ENCODE results near the gene TMEM219. TPM values are rescaled to one million over a fixed set of nuclear protein-coding genes. Genes with fewer than 3 reads are reported as not detected.
"Not testable (repeated sequence)": the region's sequence is repeated elsewhere in the genome, so short reads cannot be mapped to it uniquely, and the experiment has no call there.

The TMEM219 gene
- total and polyA plus RNA-seq, 2 experiments from 2014 or later, result 106 to 189 TPM

DNA sequence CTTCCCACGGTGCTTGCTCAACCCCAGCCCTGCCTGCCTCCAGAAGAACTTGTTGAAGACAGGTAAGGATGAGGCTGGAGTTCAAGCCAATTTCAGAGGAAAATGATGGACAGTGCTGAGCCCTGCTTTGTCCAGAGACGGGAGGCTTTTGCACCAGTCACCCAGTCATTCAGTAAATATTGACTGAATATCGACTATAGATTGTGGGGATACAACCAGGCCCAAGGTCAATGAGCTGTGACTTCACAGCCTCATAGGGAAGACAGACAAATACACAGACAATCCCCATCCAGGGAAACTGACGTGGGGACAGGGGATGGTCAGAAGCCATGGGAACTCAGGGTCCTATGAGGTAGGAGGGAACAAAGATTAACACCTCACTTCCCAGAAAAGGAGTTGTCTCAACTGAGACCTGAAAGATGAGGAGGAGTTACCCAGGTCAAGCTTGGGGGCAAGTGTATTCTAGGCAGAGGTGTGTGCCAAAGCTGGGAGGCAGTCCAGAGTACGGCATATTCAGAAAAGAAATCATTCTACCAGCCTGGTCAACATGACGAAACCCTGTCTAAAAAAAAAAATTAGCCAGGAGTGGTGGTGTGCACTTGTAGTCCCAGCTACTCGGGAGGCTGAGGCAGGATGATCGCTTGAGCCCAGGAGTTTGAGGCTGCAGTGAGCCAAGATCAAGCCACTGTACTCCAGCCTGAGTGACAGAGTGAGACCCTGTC is 54.8 kb downstream of the TMEM219 start:
- Histone ChIP-seq H3K27ac (no peak overlapping the region), H2AFZ (no peak overlapping the region), H4K20me1 (ENCODE audit: insufficient read depth, poor library complexity, severe bottlenecking) (no peaks in the 10 kb centered on the region), H3K4me1 (ENCODE audit: insufficient read depth) (no peaks in the 10 kb centered on the region), H3K36me3 (replicated peaks; ENCODE audit: insufficient read depth, low read depth) (no peaks in the 10 kb centered on the region), H3K4me2 (no peak overlapping the region), H3K9me3 (ENCODE audit: low read depth) (no peaks in the 10 kb centered on the region), H3K27me3 (peaks cover 7% of the 10 kb centered on the region), H3K79me2 (no peaks in the 10 kb centered on the region), H3K9me2 (replicated peaks; ENCODE audit: insufficient read depth) (no peaks in the 10 kb centered on the region), H3K4me3 (no peak overlapping the region)
- TF ChIP-seq EZH2phosphoT487 (IDR thresholded peaks at IDR 0.05; ENCODE audit: low read depth, severe bottlenecking, unreplicated experiment) (no peak), EZH2 (IDR thresholded peaks at IDR 0.05; ENCODE audit: borderline replicate concordance) (no peak), CTCF (IDR thresholded peaks at IDR 0.05; ENCODE audit: poor library complexity) (no peak)
- no peak for DNase-seq (ENCODE audit: low spot score)
- whole genome bisulfite sequencing (ENCODE audit: low lambda C conversion rate, missing lambda C conversion rate), result 66% methylated on average over 8 of the region's 8 CpGs

DNA sequence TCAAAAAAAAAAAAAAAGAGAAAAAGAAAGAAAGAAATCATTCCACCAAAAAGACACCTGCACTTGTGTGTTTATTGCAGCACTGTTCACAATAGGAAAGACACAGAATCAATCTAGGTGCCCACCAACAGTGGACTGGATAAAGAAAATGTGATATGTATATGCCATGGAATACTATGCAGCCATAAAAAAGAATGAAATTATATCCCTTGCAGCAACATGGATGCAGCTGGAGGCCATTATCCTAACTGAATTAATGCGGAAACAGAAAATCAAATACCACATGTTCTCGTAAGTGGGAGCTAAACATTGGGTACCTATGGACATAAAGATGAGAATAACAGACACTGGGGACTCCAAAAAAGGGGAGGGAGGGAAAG is 55.4 kb downstream of the TMEM219 start:
- TF ChIP-seq EZH2 (IDR thresholded peaks at IDR 0.05; ENCODE audit: borderline replicate concordance), result no peak
- no peak for TF ChIP-seq EZH2phosphoT487 (IDR thresholded peaks at IDR 0.05; ENCODE audit: low read depth, severe bottlenecking, unreplicated experiment)
- no peak for TF ChIP-seq CTCF (IDR thresholded peaks at IDR 0.05; ENCODE audit: poor library complexity)
- 95% methylated on average over 2 of the region's 2 CpGs for WGBS (ENCODE audit: low lambda C conversion rate, missing lambda C conversion rate)
- Histone ChIP-seq H3K4me1 (ENCODE audit: insufficient read depth) (no peaks in the 10 kb centered on the region), H3K27me3 (peaks cover 1% of the 10 kb centered on the region), H3K79me2 (no peaks in the 10 kb centered on the region), H3K9me2 (replicated peaks; ENCODE audit: insufficient read depth) (no peaks in the 10 kb centered on the region), H3K4me3 (no peak overlapping the region), H4K20me1 (ENCODE audit: insufficient read depth, poor library complexity, severe bottlenecking) (no peaks in the 10 kb centered on the region), H3K36me3 (replicated peaks; ENCODE audit: insufficient read depth, low read depth) (no peaks in the 10 kb centered on the region), H3K9me3 (ENCODE audit: low read depth) (no peaks in the 10 kb centered on the region), H3K4me2 (no peak overlapping the region), H3K27ac (no peak overlapping the region), H2AFZ (no peak overlapping the region)
- no peak for DNase-seq (ENCODE audit: low spot score)

DNA sequence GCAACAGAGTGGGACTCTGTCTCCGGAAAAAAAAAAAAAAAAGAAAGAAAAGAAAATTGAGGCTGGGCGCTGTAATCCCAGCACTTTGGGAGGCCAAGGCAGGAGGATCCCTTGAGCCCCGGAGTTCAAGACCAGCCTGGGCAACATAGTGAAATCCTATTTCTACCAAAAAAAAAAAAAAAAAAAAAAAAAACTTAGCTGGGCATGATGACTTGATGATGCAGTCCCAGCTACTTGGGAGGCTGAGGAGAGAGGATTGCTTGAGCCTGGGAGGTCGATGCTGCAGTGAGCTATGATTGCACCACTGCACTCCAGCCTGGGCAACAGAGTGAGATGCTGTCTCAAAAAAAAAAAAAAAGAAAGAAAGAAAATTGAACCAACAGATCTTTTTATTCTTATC is 56.1 kb downstream of the TMEM219 start:
- not testable (repeated sequence) for H3K27ac ChIP-seq; H3K4me2 ChIP-seq; H3K4me3 ChIP-seq; DNase-seq (ENCODE audit: low spot score); H2AFZ ChIP-seq; H3K9me3 ChIP-seq (ENCODE audit: low read depth); H4K20me1 ChIP-seq (ENCODE audit: insufficient read depth, poor library complexity, severe bottlenecking); H3K79me2 ChIP-seq; H3K4me1 ChIP-seq (ENCODE audit: insufficient read depth); H3K36me3 ChIP-seq (replicated peaks; ENCODE audit: insufficient read depth, low read depth); H3K9me2 ChIP-seq (replicated peaks; ENCODE audit: insufficient read depth); H3K27me3 ChIP-seq
- 93% methylated on average over 4 of the region's 4 CpGs for WGBS (ENCODE audit: low lambda C conversion rate, missing lambda C conversion rate)

- no peak overlapping the region for H3K27ac ChIP-seq
- no peaks in the 10 kb centered on the region for H3K9me2 ChIP-seq (replicated peaks; ENCODE audit: insufficient read depth)
- H3K9me3 ChIP-seq (ENCODE audit: low read depth), result no peaks in the 10 kb centered on the region
- no peaks in the 10 kb centered on the region for H3K79me2 ChIP-seq
- H3K4me1 ChIP-seq (ENCODE audit: insufficient read depth), result no peaks in the 10 kb centered on the region
- H2AFZ ChIP-seq, result no peak overlapping the region
- no peak overlapping the region for H3K4me3 ChIP-seq
- H3K27me3 ChIP-seq, result no peaks in the 10 kb centered on the region
- H4K20me1 ChIP-seq (ENCODE audit: insufficient read depth, poor library complexity, severe bottlenecking), result no peaks in the 10 kb centered on the region
- no peaks in the 10 kb centered on the region for H3K36me3 ChIP-seq (replicated peaks; ENCODE audit: insufficient read depth, low read depth)
- H3K4me2 ChIP-seq, result no peak overlapping the region
- TF ChIP-seq CTCF (IDR thresholded peaks at IDR 0.05; ENCODE audit: poor library complexity) (no peak), EZH2 (IDR thresholded peaks at IDR 0.05; ENCODE audit: borderline replicate concordance) (no peak), EZH2phosphoT487 (IDR thresholded peaks at IDR 0.05; ENCODE audit: low read depth, severe bottlenecking, unreplicated experiment) (no peak)
- WGBS (ENCODE audit: low lambda C conversion rate, missing lambda C conversion rate), result 73% methylated on average over 4 of the region's 4 CpGs
- DNase-seq (ENCODE audit: low spot score), result no peak
Observed at GRCh38 chr16:30018731-30019158, 56.9 kb downstream of the TMEM219 start.

Other genes starting within 250 kb of the TMEM219 start
- gene C16orf54, start 216.1 kb upstream of the TMEM219 start, total RNA-seq, result 0.10 TPM in 1 of 2 replicates, not detected in the other
- gene C16orf54, start 216.1 kb upstream of the TMEM219 start, polyA plus RNA-seq, result 0.16 and 0.52 TPM in 2 replicates
- 2.1 and 3.0 TPM in 2 replicates for gene ZG16, start 183.8 kb upstream of the TMEM219 start, total RNA-seq
- gene ZG16, start 183.8 kb upstream of the TMEM219 start, polyA plus RNA-seq, result 1.9 and 2.7 TPM in 2 replicates
- gene KIF22, start 171.3 kb upstream of the TMEM219 start, total RNA-seq, result 42.6 and 43.3 TPM in 2 replicates
- gene KIF22, start 171.3 kb upstream of the TMEM219 start, polyA plus RNA-seq, result 42.5 and 44.5 TPM in 2 replicates
- gene MAZ, start 155.6 kb upstream of the TMEM219 start, total RNA-seq, result 123 and 132 TPM in 2 replicates
- 190 and 192 TPM in 2 replicates for gene MAZ, start 155.6 kb upstream of the TMEM219 start, polyA plus RNA-seq
- gene PRRT2, start 149.9 kb upstream of the TMEM219 start, total RNA-seq, result 7.0 and 8.0 TPM in 2 replicates
- 11.1 and 23.9 TPM in 2 replicates for gene PRRT2, start 149.9 kb upstream of the TMEM219 start, polyA plus RNA-seq
- gene PAGR1, start 145.9 kb upstream of the TMEM219 start, total RNA-seq, result 31.6 and 39.3 TPM in 2 replicates
- gene PAGR1, start 145.9 kb upstream of the TMEM219 start, polyA plus RNA-seq, result 48.5 and 53.4 TPM in 2 replicates
- gene MVP, start 141.6 kb upstream of the TMEM219 start, total RNA-seq, result 80.0 and 121 TPM in 2 replicates
- 140 and 146 TPM in 2 replicates for gene MVP, start 141.6 kb upstream of the TMEM219 start, polyA plus RNA-seq
- gene CDIPT, start 98.9 kb upstream of the TMEM219 start, total RNA-seq, result 94.1 and 97.1 TPM in 2 replicates
- gene CDIPT, start 98.9 kb upstream of the TMEM219 start, polyA plus RNA-seq, result 143 and 147 TPM in 2 replicates
- 18.0 and 36.1 TPM in 2 replicates for gene SEZ6L2, start 62.5 kb upstream of the TMEM219 start, total RNA-seq
- 39.9 and 45.8 TPM in 2 replicates for gene SEZ6L2, start 62.5 kb upstream of the TMEM219 start, polyA plus RNA-seq
- 12.6 and 18.6 TPM in 2 replicates for gene ASPHD1, start 61.6 kb upstream of the TMEM219 start, total RNA-seq
- 35.5 and 40.0 TPM in 2 replicates for gene ASPHD1, start 61.6 kb upstream of the TMEM219 start, polyA plus RNA-seq
- gene KCTD13, start 35.9 kb upstream of the TMEM219 start, total RNA-seq, result 5.3 and 14.3 TPM in 2 replicates
- gene KCTD13, start 35.9 kb upstream of the TMEM219 start, polyA plus RNA-seq, result 18.8 and 23.5 TPM in 2 replicates
- 28.0 and 33.4 TPM in 2 replicates for gene TAOK2, start 11.8 kb downstream of the TMEM219 start, total RNA-seq
- 24.3 and 24.5 TPM in 2 replicates for gene TAOK2, start 11.8 kb downstream of the TMEM219 start, polyA plus RNA-seq
- 10.6 and 12.4 TPM in 2 replicates for gene HIRIP3, start 33.5 kb downstream of the TMEM219 start, total RNA-seq
- 9.0 and 12.9 TPM in 2 replicates for gene HIRIP3, start 33.5 kb downstream of the TMEM219 start, polyA plus RNA-seq
- 61.2 and 99.9 TPM in 2 replicates for gene INO80E, start 34.2 kb downstream of the TMEM219 start, total RNA-seq
- gene INO80E, start 34.2 kb downstream of the TMEM219 start, polyA plus RNA-seq, result 14.0 and 17.6 TPM in 2 replicates
- 6.8 and 6.9 TPM in 2 replicates for gene DOC2A, start 48.9 kb downstream of the TMEM219 start, total RNA-seq
- gene DOC2A, start 48.9 kb downstream of the TMEM219 start, polyA plus RNA-seq, result 11.4 and 13.0 TPM in 2 replicates
- gene C16orf92, start 61.1 kb downstream of the TMEM219 start, total RNA-seq, result not detected in 2 replicates
- gene C16orf92, start 61.1 kb downstream of the TMEM219 start, polyA plus RNA-seq, result not detected in 2 replicates
- gene TLCD3B, start 69.2 kb downstream of the TMEM219 start, total RNA-seq, result not detected in 2 replicates
- gene TLCD3B, start 69.2 kb downstream of the TMEM219 start, polyA plus RNA-seq, result not detected in 2 replicates
- 392 and 397 TPM in 2 replicates for gene ALDOA, start 103.7 kb downstream of the TMEM219 start, total RNA-seq
- 882 and 924 TPM in 2 replicates for gene ALDOA, start 103.7 kb downstream of the TMEM219 start, polyA plus RNA-seq
- gene PPP4C, start 113.9 kb downstream of the TMEM219 start, total RNA-seq, result 107 and 123 TPM in 2 replicates
- 212 and 236 TPM in 2 replicates for gene PPP4C, start 113.9 kb downstream of the TMEM219 start, polyA plus RNA-seq
- gene TBX6, start 129.8 kb downstream of the TMEM219 start, total RNA-seq, result 0.56 and 0.60 TPM in 2 replicates
- 0.10 and 0.19 TPM in 2 replicates for gene TBX6, start 129.8 kb downstream of the TMEM219 start, polyA plus RNA-seq
- 19.3 and 20.1 TPM in 2 replicates for gene YPEL3, start 134.1 kb downstream of the TMEM219 start, total RNA-seq
- gene YPEL3, start 134.1 kb downstream of the TMEM219 start, polyA plus RNA-seq, result 82.1 and 103 TPM in 2 replicates
- 0.67 TPM in 1 of 2 replicates, not detected in the other for gene GDPD3, start 151.5 kb downstream of the TMEM219 start, total RNA-seq
- gene GDPD3, start 151.5 kb downstream of the TMEM219 start, polyA plus RNA-seq, result 5.4 and 11.2 TPM in 2 replicates
- 34.6 and 57.6 TPM in 2 replicates for gene MAPK3, start 161.1 kb downstream of the TMEM219 start, total RNA-seq
- 31.3 and 38.1 TPM in 2 replicates for gene MAPK3, start 161.1 kb downstream of the TMEM219 start, polyA plus RNA-seq
- gene CORO1A, start 221.5 kb downstream of the TMEM219 start, total RNA-seq, result 2.4 and 3.2 TPM in 2 replicates
- gene CORO1A, start 221.5 kb downstream of the TMEM219 start, polyA plus RNA-seq, result 1.7 and 3.4 TPM in 2 replicates
- gene BOLA2B, start 231.6 kb downstream of the TMEM219 start, total RNA-seq, result 211 and 237 TPM in 2 replicates
- gene BOLA2B, start 231.6 kb downstream of the TMEM219 start, polyA plus RNA-seq, result 124 and 132 TPM in 2 replicates
- gene SLX1A, start 231.8 kb downstream of the TMEM219 start, total RNA-seq, result 22.1 and 25.1 TPM in 2 replicates
- gene SLX1A, start 231.8 kb downstream of the TMEM219 start, polyA plus RNA-seq, result 111 and 125 TPM in 2 replicates
- 8.1 and 17.8 TPM in 2 replicates for gene SULT1A3, start 237.2 kb downstream of the TMEM219 start, total RNA-seq
- 23.1 and 32.3 TPM in 2 replicates for gene SULT1A3, start 237.2 kb downstream of the TMEM219 start, polyA plus RNA-seq